ENCODE data around the gene PITX3. TPM values are rescaled to one million over a fixed set of nuclear protein-coding genes. Genes with fewer than 3 reads are reported as not detected.

PITX3 gene
- polyA plus RNA-seq, 1 experiment: not detected

GRCh38 chr10:102233997-102234396 is 7.3 kb downstream of the PITX3 start:
- POLR2A ChIA-PET: no interaction called here
- peaks cover 20% of the 10 kb centered on the region for H3K27me3 ChIP-seq (ENCODE audit: control insufficient read depth, insufficient read depth, low read length)
- no peak for TF ChIP-seq CTCF (IDR thresholded peaks at IDR 0.05; ENCODE audit: insufficient read depth, low read depth, low read length)
- no peak for DNase-seq (ENCODE audit: low read depth)
- CTCF ChIA-PET: interaction anchor here (0.9 to 17.7 kb wide), 5 partner anchors 65 to 190 kb away, joined by 3 to 658 read pairs (median 9); partner anchors contain the start of gene NFKB2
- H3K36me3 ChIP-seq (ENCODE audit: control insufficient read depth, insufficient read depth, low read length): no peaks in the 10 kb centered on the region
- no peak overlapping the region for H3K4me3 ChIP-seq (ENCODE audit: low read depth, low read length)

- Histone ChIP-seq H3K4me3 (ENCODE audit: low read depth, low read length) (no peak overlapping the region; the same call in 1 of the 2 replicates), H3K27me3 (ENCODE audit: control insufficient read depth, insufficient read depth, low read length) (peaks cover 25% of the 10 kb centered on the region), H3K36me3 (ENCODE audit: control insufficient read depth, insufficient read depth, low read length) (no peaks in the 10 kb centered on the region)
- TF ChIP-seq CTCF (IDR thresholded peaks at IDR 0.05; ENCODE audit: insufficient read depth, low read depth, low read length): peak; percentile 86
- ChIA-PET CTCF (interaction anchor here (0.7 to 17.7 kb wide), 41 partner anchors 9 to 355 kb away, joined by 3 to 658 read pairs (median 4); partner anchors contain the start of genes FBXL15, GBF1, NFKB2 and NOLC1), POLR2A (interaction anchor here (0.6 kb wide), 1 partner anchor 14 kb away, joined by 3 read pairs; the partner anchor contains the start of gene GBF1)
- DNase-seq (ENCODE audit: low read depth): no peak
Measured at GRCh38 chr10:102231357-102232318, 9.7 kb downstream of the PITX3 start.

- POLR2A ChIA-PET: interaction anchor here (0.6 to 0.7 kb wide), 2 partner anchors 15 to 190 kb away, joined by 3 read pairs; partner anchors contain the start of genes FBXL15 and GBF1
- Histone ChIP-seq H3K36me3 (ENCODE audit: control insufficient read depth, insufficient read depth, low read length) (no peaks in the 10 kb centered on the region), H3K27me3 (ENCODE audit: control insufficient read depth, insufficient read depth, low read length) (peaks cover 23% of the 10 kb centered on the region), H3K4me3 (ENCODE audit: low read depth, low read length) (peak overlapping the region; percentile 35)
- CTCF ChIA-PET: interaction anchor here (0.8 to 17.7 kb wide), 36 partner anchors 9 to 248 kb away, joined by 3 to 658 read pairs (median 7); partner anchors contain the start of genes FBXL15, GBF1, NFKB2 and NOLC1
- peak; percentile 52 for TF ChIP-seq CTCF (IDR thresholded peaks at IDR 0.05; ENCODE audit: insufficient read depth, low read depth, low read length)
- no peak for DNase-seq (ENCODE audit: low read depth)
Measured at GRCh38 chr10:102230861-102231356, 10.4 kb downstream of the PITX3 start.

- H3K4me3 ChIP-seq (ENCODE audit: low read depth, low read length): peak overlapping the region; percentile 35
- no peak for TF ChIP-seq CTCF (IDR thresholded peaks at IDR 0.05; ENCODE audit: insufficient read depth, low read depth, low read length)
- POLR2A ChIA-PET: interaction anchor here (0.7 kb wide), 1 partner anchor 190 kb away, joined by 3 read pairs; the partner anchor contains the start of gene FBXL15
- CTCF ChIA-PET: interaction anchor here (0.5 to 17.7 kb wide), 45 partner anchors 9 to 723 kb away, joined by 3 to 658 read pairs (median 6); partner anchors contain the start of genes FBXL15, GBF1, NFKB2 and NOLC1
- no peaks in the 10 kb centered on the region for H3K36me3 ChIP-seq (ENCODE audit: control insufficient read depth, insufficient read depth, low read length)
- peaks cover 22% of the 10 kb centered on the region for H3K27me3 ChIP-seq (ENCODE audit: control insufficient read depth, insufficient read depth, low read length)
- DNase-seq (ENCODE audit: low read depth): no peak
Measured at GRCh38 chr10:102230264-102230860, 10.9 kb downstream of the PITX3 start.

Measured in BJ (cell line).